ENCODE data around the gene ZNF629. TPM values are rescaled to one million over a fixed set of nuclear protein-coding genes. Genes with fewer than 3 reads are reported as not detected.

ZNF629 gene
- total RNA-seq, 1 donor from 2014 or later: 22.8 TPM

- no peak for DNase-seq (ENCODE audit: low read depth)
- no peaks in the 10 kb centered on the region for H3K27me3 ChIP-seq (ENCODE audit: control insufficient read depth, insufficient read depth, low read length)
- TF ChIP-seq CTCF (IDR thresholded peaks at IDR 0.05; ENCODE audit: insufficient read depth, low read length, poor library complexity, severe bottlenecking): no peak
- peaks cover 7% of the 10 kb centered on the region for H3K36me3 ChIP-seq (ENCODE audit: control insufficient read depth, insufficient read depth, low read length)
- no peak overlapping the region for H3K4me3 ChIP-seq (ENCODE audit: low read depth, low read length)
Measured at GRCh38 chr16:30737794-30738648, 49.0 kb downstream of the ZNF629 start.

GRCh38 chr16:30736995-30737793 lies 49.8 kb downstream of the ZNF629 start:
- H3K27me3 ChIP-seq (ENCODE audit: control insufficient read depth, insufficient read depth, low read length): no peaks in the 10 kb centered on the region
- TF ChIP-seq CTCF (IDR thresholded peaks at IDR 0.05; ENCODE audit: insufficient read depth, low read length, poor library complexity, severe bottlenecking): no peak
- no peak overlapping the region for H3K4me3 ChIP-seq (ENCODE audit: low read depth, low read length)
- DNase-seq (ENCODE audit: low read depth): no peak
- H3K36me3 ChIP-seq (ENCODE audit: control insufficient read depth, insufficient read depth, low read length): peaks cover 7% of the 10 kb centered on the region

- no peak overlapping the region for H3K4me3 ChIP-seq (ENCODE audit: low read depth, low read length)
- H3K36me3 ChIP-seq (ENCODE audit: control insufficient read depth, insufficient read depth, low read length): peaks cover 4% of the 10 kb centered on the region
- no peaks in the 10 kb centered on the region for H3K27me3 ChIP-seq (ENCODE audit: control insufficient read depth, insufficient read depth, low read length)
- no peak for TF ChIP-seq CTCF (IDR thresholded peaks at IDR 0.05; ENCODE audit: insufficient read depth, low read length, poor library complexity, severe bottlenecking)
- no peak for DNase-seq (ENCODE audit: low read depth)
Measured at GRCh38 chr16:30731411-30731810, 55.6 kb downstream of the ZNF629 start.

- Histone ChIP-seq H3K36me3 (ENCODE audit: control insufficient read depth, insufficient read depth, low read length) (peaks cover 4% of the 10 kb centered on the region), H3K27me3 (ENCODE audit: control insufficient read depth, insufficient read depth, low read length) (no peaks in the 10 kb centered on the region), H3K4me3 (ENCODE audit: low read depth, low read length) (no peak overlapping the region)
- TF ChIP-seq CTCF (IDR thresholded peaks at IDR 0.05; ENCODE audit: insufficient read depth, low read length, poor library complexity, severe bottlenecking): no peak
- no peak for DNase-seq (ENCODE audit: low read depth)
Measured at GRCh38 chr16:30728899-30729672, 57.9 kb downstream of the ZNF629 start.

Other genes starting within 250 kb of the ZNF629 start
- gene ZNF764, start 228.8 kb downstream of the ZNF629 start, total RNA-seq: 8.5 and 9.2 TPM in 2 replicates
- 9.2 and 16.6 TPM in 2 replicates for gene ZNF688, start 215.5 kb downstream of the ZNF629 start, total RNA-seq
- gene ZNF785, start 201.5 kb downstream of the ZNF629 start, total RNA-seq: 8.8 and 9.7 TPM in 2 replicates
- 12.3 and 13.8 TPM in 2 replicates for gene ZNF689, start 176.8 kb downstream of the ZNF629 start, total RNA-seq
- gene PRR14, start 136.2 kb downstream of the ZNF629 start, total RNA-seq: 22.6 and 24.3 TPM in 2 replicates
- gene FBRS, start 128.8 kb downstream of the ZNF629 start, total RNA-seq: 47.2 and 51.5 TPM in 2 replicates
- 15.5 and 18.1 TPM in 2 replicates for gene SRCAP, start 88.0 kb downstream of the ZNF629 start, total RNA-seq
- gene PHKG2, start 38.8 kb downstream of the ZNF629 start, total RNA-seq: 23.6 and 32.3 TPM in 2 replicates
- gene CFAP119, start 25.1 kb downstream of the ZNF629 start, total RNA-seq: 1.6 and 5.7 TPM in 2 replicates
- 101 and 130 TPM in 2 replicates for gene RNF40, start 24.9 kb downstream of the ZNF629 start, total RNA-seq
- gene BCL7C, start 106.9 kb upstream of the ZNF629 start, total RNA-seq: 43.1 and 46.3 TPM in 2 replicates
- gene CTF1, start 109.4 kb upstream of the ZNF629 start, total RNA-seq: 1.4 and 2.1 TPM in 2 replicates
- gene FBXL19, start 136.4 kb upstream of the ZNF629 start, total RNA-seq: 36.4 and 37.9 TPM in 2 replicates
- gene ORAI3, start 161.9 kb upstream of the ZNF629 start, total RNA-seq: 35.3 and 37.9 TPM in 2 replicates
- gene SETD1A, start 170.5 kb upstream of the ZNF629 start, total RNA-seq: 7.2 TPM in 2 replicates
- 11.5 and 13.8 TPM in 2 replicates for gene HSD3B7, start 198.0 kb upstream of the ZNF629 start, total RNA-seq
- 0.07 and 0.29 TPM in 2 replicates for gene STX1B, start 223.4 kb upstream of the ZNF629 start, total RNA-seq
- gene STX4, start 246.4 kb upstream of the ZNF629 start, total RNA-seq: 26.3 and 28.0 TPM in 2 replicates